GM12892 (cell line): Measurements from ENCODE around the gene NSL1.
"Not testable (repeated sequence)": the region's sequence is repeated elsewhere in the genome, so short reads cannot be mapped to it uniquely, and the experiment has no call there.

Source experiments
- POLR2AphosphoS5 ChIP-seq: IDR thresholded peaks from 2 replicates; pipeline ENCODE4 v1.6.1; 2011; ENCODE audit warnings: low read depth, low read length, control low read depth
- TAF1 ChIP-seq: IDR thresholded peaks from 2 replicates; pipeline ENCODE4 v1.6.1; 2011; ENCODE audit warnings: low read depth, mild to moderate bottlenecking, control low read depth, low read length, borderline replicate concordance

DNA sequence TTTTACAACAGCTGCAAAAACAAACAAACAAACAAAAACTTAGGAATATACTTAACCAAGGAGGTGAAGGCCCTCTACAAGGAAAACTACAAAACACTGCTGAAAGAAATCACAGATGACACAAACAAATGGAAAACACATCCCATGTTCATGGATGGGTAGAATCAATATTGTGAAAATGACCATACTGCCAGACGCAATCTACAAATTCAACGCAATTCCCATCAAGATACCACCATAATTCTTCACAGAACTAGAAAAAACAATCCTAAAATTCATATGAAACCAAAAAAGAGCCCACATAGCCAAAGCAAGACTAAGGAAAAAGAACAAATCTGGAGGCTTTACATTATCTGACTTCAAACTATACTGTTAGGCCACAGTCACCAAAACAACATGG lies 24.8 kb downstream of the NSL1 start:
- TF ChIP-seq TAF1, POLR2AphosphoS5: not testable (repeated sequence)
